Stimulated activated naive CD8-positive, alpha-beta T cell treated with anti-CD3 and anti-CD28 coated beads, Interleukin-15, Interleukin-2, amounts not matched to agents 100 U/mL and 50 U/mL, for 24 hours (primary cell): Measurements from ENCODE around the gene OVCA2.
"Not testable (repeated sequence)": the region's sequence is repeated elsewhere in the genome, so short reads cannot be mapped to it uniquely, and the experiment has no call there.

Experiments used
- ATAC-seq: fragments of 150-1000 bp; cut with Tn5 transposase; one replicate; pipeline ENCODE4 v1.10.0; 2021
- DNase-seq: peaks from one replicate; pipeline ENCODE4 v3.0.0; 2021

The OVCA2 gene

DNA sequence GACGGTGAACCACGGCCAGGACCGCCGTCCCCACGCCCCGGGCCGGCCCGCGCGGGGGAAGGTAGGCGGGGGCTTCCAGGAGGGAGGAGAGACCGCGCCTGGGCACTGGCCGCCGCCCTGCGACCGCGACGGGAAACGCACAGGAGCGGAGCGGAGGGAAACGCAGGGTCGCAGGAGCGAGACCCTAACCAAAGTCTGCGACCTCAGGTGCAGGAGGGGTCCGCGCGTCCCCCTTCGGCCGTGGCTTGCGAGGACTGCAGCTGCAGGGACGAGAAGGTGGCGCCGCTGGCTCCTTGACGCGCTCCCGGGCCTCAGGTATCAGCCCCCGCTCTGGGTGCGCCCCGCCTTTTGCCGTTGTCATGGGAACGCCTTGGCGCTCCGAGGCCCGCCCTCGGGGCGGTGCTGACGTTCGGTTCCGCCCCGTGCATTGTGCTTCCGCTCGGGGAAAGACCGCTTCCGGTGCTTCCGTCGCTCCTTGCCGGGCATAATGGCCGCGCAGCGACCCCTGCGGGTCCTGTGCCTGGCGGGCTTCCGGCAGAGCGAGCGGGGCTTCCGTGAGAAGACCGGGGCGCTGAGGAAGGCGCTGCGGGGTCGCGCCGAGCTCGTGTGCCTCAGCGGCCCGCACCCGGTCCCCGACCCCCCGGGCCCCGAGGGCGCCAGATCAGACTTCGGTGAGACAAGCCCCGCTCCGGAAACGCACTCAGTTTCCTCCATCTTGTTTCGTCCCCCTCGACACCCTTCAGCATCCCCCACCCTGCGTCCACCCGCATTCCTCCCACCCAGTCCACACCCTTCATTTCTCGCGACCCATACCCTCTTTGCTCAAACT lies at the start of gene OVCA2:
TSS of gene OVCA2 (plus strand) at position 462 of the 829 bp plus-strand sequence. CDS start at position 488, 26 bp downstream.
- ATAC-seq (peak; percentile 91), DNase-seq (peak; percentile 98)

DNA sequence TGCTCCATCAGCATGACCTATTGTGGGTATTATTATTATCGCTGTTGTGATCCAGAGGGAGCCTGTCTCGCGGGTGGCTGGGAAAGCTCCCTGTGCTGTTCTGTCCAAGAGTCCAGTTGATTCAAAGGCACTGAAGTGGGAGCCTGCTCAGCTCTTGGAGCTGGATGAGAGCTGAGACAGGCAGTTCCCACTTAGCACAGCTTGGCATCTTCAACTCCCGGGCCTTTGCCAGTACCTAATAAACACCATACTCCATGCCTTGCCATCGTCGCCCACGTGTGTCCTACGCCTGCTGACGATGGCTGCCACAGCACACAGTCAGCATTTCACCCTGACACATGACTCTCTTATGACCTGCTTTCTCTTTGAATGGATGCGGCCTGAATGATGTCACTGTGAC lies 49.3 kb upstream of the OVCA2 start:
- DNase-seq (no peak), ATAC-seq (no peak)

DNA sequence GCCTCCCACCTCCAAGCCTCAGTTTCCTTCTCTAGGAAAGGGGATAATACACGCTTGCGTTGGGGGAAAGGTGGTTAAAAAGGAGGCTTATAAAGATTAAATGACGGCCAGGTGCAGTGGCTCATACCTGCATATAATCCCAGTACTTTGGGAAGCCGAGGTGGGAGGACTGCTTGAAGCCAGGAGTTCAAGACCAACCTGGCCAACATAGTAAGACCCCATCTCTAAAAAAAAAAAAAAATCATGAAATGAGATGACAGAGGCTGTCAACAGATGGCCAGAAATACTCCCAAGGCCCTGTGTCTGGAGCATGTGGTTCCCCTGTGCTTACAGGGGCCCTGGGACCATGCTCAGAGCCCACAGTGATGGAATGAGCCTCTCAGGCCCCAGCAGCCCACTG lies 47.1 kb upstream of the OVCA2 start:
- no peak for DNase-seq
- ATAC-seq, result no peak

DNA sequence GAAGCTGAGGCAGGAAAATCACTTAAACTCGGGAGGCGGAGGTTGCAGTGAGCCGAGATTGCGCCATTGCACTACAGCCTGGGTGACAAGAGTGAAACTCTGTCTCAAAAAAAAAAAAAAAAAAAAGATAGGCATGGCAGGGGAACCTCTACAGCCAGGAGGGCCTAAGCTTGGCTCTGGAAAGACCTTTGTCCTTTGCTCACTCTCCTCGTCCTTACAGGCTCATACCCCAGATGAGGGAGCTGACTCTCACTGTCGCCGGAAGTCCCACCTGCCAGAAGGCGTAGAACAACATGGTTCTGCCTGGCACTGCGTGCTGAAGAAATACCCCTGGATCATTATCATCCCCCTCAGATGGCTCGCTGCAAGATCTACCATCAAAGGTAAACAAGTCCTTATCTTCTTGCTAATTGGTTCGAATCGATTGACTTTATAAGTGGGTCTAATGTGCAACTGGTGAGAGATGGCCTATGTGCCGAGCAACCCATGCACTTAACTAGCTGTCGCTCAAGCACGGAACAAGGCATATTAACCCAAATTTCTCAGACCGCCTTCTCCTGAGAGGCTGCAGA lies 46.4 kb upstream of the OVCA2 start:
- DNase-seq (no peak), ATAC-seq (no peak)

DNA sequence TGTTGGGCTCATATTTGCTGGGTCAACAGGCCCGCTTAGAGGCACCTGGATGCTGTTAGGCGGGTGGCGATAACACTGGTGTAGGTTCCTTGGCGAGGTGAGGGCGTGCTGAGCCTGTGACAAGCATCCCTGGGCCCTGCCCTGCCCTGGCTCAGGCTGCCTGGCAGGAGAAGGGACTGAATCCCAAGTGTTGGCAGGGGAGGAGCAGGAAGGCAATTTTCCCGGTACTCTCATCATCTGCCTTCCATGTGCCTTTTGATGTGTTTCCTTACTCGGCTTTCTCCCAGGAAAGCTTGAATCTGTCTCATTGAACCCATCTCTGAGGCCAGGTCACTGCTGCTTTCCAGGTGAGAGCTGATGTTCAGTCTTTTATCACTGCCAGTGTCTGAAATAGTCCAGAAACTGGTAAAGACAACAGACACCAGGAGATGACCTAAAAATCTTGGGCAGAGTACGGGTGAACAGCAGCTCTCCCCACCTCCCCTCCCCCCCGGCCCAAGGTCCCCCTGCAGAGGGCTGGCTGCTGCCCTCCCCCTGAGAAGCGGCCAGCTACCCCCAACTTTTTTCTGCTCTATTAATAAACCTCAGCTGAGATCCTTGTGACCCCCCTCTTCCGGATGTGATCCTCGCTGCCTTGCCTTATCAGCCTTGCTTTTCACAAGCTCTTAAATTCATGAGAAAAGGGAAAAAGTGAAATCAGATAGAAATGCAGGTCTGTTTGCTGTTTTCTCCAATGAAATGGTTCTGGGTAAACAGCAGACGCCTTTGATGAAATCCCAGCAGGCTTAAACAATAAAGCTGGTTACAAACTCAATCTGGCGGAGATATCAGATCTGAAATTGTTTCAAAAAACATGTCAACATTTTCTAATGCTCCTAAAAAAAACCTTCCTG lies 45.7 kb upstream of the OVCA2 start:
- no peak for ATAC-seq
- no peak for DNase-seq

DNA sequence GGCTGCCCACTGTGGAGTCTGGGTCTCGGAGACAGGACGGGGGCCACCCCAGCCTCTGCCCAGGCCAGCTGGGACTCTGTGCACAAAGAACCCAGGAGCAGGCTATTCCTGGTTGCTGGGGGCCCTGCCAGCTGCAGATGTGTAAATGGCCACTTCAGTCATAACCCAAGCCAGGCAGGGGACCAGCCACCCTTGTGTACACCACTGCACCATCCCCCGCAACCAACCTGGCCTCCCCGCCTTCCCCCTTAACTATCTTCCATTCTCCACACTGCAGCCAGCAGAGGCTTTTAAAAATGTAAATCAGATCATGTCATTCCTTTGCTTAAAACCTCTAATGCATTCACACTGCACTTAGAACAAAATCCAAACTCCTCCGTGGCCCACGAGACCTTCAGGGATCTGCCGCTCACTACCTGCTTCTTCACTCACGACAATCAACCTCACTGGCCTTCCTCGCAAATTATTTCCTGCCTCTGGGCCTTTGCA lies 45.0 kb upstream of the OVCA2 start:
- ATAC-seq (no peak), DNase-seq (no peak)

DNA sequence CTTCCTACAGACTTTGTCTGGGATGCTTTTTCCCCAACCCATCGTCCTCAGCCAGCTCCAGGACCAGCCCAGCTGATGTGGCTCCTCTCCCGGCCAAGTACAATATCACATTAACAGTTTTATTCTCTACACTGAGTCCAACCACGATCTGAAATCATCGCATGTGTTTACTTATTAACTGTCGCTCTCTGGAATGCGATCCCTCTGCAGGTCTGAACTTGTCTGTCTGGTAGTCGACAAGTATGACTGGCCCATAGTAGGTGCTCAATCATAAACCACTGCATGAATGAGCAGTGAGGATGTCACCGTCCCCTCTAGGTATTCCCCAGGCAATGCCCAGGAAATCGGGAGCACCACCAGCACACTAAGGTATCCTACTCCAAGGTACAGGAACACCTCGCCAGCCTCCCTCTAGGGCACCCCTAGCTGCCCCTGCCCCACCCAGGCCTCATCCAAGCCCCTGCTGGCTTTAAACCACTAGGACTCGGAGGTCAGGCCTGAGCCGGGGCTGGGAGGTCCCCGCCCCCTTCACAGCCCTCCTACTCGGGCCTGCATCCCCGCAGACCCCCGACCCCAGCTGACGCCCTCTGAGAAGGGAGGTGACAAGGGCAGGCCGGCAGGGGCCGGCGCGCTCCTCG lies 44.4 kb upstream of the OVCA2 start:
- ATAC-seq (no peak), DNase-seq (no peak)

DNA sequence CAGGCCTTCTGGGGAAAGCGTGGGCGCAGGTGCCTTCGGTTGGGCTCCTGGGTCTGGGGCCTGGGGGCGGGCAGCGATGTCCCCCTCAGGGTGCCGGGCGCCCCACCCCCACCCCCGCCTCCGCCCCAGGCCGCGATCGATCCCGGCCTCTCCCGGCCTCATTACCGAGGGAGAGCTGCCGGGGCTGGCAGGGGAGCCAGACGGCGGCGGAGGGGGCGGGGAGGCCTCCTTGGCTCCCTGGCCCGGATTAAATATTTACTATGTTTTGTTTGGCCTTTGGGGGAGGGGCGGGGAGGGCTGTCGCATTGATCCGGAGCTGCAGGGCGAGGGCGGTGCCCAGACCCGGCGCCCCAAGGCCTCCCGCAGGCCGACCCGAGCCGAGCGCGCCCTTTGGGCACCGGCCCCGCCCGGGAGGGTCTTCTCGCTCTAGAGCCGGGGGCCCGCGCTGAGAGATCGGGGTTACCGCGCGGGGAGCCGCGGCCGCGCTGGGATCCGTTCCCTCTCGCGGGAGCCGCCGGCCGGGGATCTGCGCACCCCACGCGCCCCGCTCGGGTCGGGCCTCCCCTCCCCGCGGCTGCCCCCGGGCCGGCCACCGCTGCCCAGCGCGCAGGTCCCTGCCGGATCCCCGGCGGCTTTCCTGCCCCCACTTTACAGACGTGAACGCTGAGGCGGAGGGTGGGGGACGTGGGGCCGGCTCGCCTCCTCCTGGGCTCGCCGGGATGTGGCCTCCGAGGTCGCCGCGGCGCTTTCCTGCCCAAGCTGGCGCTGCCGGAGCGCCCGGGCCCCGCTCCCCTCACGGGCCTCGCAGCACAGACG lies 43.7 kb upstream of the OVCA2 start:
- DNase-seq (no peak), ATAC-seq (no peak)

DNA sequence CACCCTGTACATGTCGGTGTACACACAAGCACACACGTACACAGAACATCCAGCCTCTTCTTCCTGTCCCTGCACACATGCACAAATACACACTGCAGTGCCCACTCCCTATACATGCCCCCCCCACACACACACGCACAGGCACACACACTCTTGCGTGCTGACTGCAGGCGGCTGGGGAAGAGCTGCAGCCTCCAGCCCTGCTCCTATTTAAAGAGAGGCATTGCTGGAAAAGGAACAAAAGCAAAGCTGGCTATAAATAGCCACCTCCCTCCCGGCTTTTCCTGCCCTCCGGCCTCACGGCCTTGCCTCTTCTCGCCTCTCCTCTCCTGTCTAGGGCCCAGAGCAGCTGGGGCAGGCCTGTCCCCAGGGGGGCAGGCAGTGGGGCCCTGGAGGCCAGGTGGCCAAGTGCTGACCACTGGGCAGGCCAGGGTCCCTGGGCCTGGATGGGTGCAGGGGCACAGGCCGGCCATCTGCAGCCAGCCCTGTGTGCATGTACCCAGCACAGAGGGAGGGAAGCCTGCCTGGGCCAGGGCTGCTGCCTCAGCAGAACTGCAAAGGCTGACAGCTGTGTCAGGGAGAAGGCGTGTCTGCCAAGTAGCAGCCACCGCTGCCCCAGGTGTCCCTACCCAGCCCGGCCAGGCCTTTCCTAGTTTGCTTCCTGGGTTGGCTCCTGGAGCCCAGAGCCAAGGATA lies 42.1 kb upstream of the OVCA2 start:
- peak; percentile 38 for ATAC-seq

DNA sequence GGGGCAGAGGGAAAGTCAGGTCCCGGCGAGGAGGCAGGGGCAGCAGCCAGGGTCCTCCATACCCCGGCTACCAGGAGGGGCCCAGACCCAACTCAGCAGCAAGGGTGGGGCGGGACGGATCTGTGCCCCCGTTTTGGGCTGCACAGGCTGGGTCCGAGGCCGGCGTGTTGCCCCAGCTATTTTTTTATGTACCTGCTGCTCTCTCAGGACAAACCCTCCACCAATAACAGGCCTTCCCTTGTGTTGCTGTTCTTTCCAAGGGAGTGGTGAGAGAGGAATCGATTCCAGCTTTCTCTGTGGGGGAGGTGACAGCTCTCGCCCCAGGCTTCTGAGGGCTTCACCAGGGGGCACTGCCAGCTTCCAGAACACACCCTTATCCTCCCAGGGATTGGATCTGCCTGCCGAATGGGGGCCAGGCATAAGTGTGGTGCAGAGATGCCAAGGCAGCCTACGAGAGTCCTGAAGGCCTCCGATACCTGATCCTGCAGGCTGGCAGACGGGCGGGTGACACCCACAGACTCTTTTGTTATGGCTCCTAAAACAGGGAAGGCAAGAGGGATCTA lies 39.0 kb upstream of the OVCA2 start:
- no peak for DNase-seq

More for the DNA sequence above, 42.1 kb upstream of the OVCA2 start:
- no peak for DNase-seq

DNA sequence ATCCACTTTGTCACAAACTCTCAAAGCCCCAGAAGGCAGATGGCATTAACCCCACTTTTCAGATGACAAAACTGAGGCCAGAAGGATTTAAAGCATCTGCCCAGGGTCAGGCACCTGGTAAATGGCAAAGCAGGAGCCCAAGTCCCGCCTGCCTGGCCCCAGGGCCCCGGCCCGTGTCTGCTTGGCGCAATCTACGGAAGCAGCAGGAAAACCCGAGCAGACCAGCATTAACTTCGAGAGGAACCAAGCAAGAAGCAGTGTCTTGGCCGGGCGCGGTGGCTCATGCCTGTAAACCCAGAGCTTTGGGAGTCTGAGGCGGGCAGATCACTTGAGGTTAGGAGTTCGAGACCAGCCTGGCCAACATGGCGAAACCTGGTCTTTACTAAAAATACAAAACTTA lies 38.3 kb upstream of the OVCA2 start:
- DNase-seq (no peak), ATAC-seq (no peak)

More for the DNA sequence above, 39.0 kb upstream of the OVCA2 start:
- no peak for ATAC-seq

DNA sequence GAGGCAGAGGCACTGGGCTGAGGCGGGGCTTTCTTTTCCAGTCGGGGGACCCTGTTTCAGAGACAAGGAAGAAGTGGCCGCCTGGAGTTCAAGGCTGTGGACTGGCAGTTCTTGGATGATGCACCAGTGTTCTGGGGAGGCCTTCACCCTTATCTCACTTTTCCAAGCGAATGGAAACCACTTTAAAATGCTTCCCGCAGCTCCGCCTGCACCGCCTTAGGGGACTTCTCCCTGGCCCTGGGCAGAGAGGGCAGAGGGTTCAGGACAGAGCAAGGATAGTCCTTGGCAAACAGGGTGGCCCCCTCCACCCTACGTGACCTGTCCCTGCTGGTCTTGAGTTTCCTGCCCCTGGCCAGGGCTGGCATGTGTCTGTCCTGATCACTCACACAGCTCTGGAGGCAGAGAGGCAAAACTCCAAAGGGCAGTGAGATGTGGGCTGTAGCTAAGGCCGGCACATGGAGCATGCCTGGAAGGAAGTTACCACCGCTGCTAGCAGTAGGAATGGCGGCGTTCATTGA lies 37.3 kb upstream of the OVCA2 start:
- no peak for ATAC-seq
- no peak for DNase-seq

DNA sequence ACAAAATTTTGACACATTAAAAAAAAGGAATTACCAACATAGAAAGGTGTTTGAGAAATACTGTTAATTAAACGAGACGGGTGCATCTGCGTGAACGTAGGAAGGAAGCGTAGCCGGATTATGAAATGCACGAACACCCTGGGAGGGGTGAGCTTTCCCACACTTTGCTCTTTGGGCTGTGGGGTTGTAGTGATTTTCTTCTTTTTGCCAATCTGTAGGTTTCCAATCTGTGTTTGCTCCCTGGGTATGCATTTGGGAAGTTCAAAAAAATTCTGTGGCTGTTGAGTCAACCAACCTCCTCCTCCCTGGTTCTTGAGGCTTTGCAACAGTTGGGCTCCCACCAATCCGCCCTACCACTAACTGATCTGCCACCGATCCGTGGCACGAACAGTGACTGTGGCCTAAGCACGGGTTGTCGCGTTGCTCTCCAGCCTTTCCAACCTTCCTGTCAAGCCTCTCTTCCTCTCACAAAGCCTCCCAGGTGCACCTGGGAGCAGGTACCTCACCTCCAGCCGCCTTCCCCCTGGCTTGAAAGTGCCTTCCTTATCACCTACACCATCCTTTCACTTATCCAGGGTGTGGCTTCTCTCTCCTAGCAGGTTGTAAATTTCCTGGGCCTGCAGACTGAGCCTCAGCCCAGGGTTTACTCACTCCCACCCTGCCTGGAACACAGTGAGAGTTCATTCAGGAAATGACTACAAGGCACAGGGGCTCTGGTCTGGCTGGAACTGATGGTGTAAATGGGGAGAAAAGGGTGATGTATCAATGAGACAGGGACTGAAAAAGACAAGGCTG lies 33.3 kb upstream of the OVCA2 start:
- no peak for ATAC-seq

DNA sequence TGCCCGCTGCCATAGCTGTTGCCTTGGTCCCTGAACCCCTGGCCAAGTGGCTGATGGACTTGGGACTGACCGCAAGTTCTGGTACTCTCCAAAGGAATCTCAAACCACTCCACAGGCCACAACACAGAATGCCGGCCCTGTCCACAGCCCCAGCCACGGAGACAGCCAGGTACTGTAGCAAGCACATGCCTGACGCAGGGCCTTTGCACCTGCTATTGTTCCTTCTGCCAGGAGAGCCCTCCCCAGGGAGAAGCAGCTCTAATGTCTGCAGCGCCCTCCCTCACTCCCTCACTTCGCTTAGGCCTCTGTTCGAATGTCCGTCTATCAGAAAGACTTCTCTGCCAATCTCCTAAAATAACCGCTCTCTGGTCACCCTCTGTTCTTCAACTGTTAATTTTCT lies 32.1 kb upstream of the OVCA2 start:
- ATAC-seq (no peak), DNase-seq (no peak)

More for the DNA sequence above, 33.3 kb upstream of the OVCA2 start:
- no peak for DNase-seq

DNA sequence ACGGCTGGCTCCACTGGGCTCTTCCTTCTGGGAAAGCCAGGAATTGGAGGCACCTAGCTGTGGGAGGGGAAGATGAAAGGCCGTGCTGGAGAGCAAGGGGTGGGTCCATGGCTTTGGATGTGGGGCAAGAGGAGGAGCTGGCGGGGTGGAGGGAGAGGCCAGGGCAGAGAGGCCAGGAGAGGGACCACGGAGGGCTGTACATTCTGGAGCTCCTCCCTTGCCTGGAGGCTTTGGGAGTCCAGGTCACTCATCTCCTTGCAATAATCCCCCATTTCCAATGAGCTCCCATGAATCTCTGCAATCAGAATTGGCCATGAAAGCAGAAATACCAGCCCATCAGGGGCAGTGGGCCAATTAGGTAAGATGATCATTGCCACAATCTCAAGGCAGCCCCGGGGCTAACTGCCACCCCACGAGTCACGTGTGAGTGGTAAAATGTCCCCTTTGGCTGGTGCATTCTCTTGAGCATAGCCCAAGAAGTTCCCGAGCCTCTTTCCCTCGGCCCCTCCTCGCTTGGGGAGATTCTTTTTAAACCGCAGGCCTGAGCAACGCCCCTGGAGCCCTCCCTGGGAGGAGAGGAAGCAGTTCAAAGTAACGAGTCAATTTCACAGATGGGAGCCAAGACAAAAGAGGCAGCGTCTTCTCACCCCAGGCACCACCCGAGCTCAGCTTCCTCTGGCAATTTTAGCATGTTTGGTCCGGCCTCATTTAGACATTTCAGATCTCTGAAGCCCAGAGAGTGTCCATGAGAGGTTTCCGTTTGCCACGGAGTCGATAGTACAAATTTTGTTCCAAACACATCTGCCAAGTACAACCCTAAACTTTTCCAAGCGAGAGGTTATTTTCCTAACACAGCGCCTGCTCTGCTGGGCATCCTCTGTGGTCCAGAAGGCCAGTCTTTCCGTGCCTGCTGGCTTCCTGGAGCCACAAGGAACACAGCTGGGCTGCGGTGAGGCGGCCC lies 30.1 kb upstream of the OVCA2 start:
- DNase-seq (no peak), ATAC-seq (no peak)

DNA sequence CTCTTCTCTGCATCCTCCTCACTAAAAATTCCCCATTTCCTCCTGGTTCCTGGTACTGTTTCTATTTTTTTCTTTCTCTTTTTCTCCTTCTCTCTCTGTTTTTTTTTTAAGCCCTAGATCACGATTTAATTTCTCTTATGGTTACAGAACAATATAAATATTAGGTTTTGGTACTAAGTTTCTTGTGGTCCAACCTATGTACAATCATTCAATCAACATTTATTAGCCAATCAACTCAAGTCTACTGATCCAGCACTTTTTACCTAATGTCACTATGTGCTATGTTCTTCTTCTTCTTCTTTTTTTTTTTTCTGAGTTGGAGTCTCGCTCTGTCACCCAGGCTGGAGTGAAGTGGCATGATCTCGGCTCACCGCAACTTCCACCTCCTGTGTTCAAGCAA lies 29.3 kb upstream of the OVCA2 start:
- no peak for DNase-seq
- ATAC-seq, result no peak

DNA sequence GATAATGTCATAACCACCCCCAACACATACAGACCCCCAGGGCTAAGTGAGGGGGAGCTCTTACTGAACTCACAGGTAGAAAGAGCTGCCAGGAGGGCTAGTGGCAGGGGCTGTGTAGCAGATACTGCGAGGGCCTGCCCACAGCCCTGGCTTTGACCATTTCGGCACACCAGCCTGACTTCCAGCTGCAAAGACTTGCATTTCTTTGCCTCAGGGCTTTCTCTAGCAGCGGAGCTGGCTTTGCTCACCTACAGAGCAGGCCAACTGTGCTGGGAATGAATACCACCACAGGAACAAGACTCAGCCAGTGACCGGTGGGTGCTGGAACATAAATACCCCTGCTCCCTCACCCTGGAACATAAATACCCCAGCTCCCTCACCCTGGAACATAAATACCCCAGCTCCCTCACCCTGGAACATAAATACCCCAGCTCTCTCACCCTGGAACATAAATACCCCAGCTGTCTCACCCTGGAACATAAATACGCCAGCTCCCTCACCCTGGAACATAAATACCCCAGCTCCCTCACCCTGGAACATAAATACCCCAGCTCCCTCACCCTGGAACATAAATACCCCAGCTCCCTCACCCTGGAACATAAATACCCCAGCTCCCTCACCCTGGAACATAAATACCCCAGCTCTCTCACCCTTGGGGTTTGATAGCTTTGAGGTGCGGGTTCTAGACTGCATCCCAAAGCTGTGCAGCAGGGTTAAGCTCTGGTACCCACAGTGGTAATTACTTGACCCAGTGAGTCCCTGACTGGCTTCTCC lies 28.4 kb upstream of the OVCA2 start:
- not testable (repeated sequence) for ATAC-seq, DNase-seq
